Suppressor macrophage treated with lipopolysaccharide for 4 hours (primary cell): ENCODE results near the gene OR8D1.
A peak's percentile ranks its signal among the peaks of the same experiment; 100 is the strongest.
"Not testable (repeated sequence)": the region's sequence is repeated elsewhere in the genome, so short reads cannot be mapped to it uniquely, and the experiment has no call there.

ENCODE experiments used
- DNase-seq: peaks from one replicate; pipeline ENCODE4 v3.0.0-alpha.2; 2020

The OR8D1 gene

GRCh38 chr11:124285610-124286344, 28.0 kb downstream of the OR8D1 start:
- no peak for DNase-seq

GRCh38 chr11:124278261-124278660, 35.5 kb downstream of the OR8D1 start:
- no peak for DNase-seq

GRCh38 chr11:124277804-124278203, 35.9 kb downstream of the OR8D1 start:
- peak; percentile 15 for DNase-seq

- DNase-seq = no peak
These were observed 36.5 kb downstream of the OR8D1 start for GRCh38 chr11:124277207-124277606.

GRCh38 chr11:124276081-124276480, 37.7 kb downstream of the OR8D1 start:
- peak; percentile 19 for DNase-seq

GRCh38 chr11:124274000-124274399, 39.7 kb downstream of the OR8D1 start:
- DNase-seq = no peak

- DNase-seq = not testable (repeated sequence)
These were observed 42.9 kb downstream of the OR8D1 start for GRCh38 chr11:124270886-124271285.

GRCh38 chr11:124265041-124265440, 48.7 kb downstream of the OR8D1 start:
- peak; percentile 47 for DNase-seq

- no peak for DNase-seq
These were observed 57.7 kb downstream of the OR8D1 start, which contains the start of gene OR8G5 for GRCh38 chr11:124256076-124256475. Gene OR8G5, plus strand, starts transcription at chr11:124256376. Its CDS starts 8,556 bp downstream, at chr11:124264932.
